ENCODE data around the gene PALLD. TPM values are rescaled to one million over a fixed set of nuclear protein-coding genes. Genes with fewer than 3 reads are reported as not detected.

Gene PALLD
- total RNA-seq, 2 experiments from 2014 or later = 1.2 to 1.3 TPM

- Mint-ChIP-seq H3K9me3 (ENCODE audit: insufficient read depth) (no peaks in the 10 kb centered on the region), H3K4me3 (no peak overlapping the region), H3K27ac (no peak overlapping the region), H3K4me1 (ENCODE audit: low read depth) (no peaks in the 10 kb centered on the region), H3K27me3 (ENCODE audit: low read depth) (peaks cover 2% of the 10 kb centered on the region), H3K36me3 (ENCODE audit: low read depth) (no peaks in the 10 kb centered on the region)
- ATAC-seq = no peak
- ChIA-PET POLR2A (no interaction called here), CTCF (no interaction called here)
- no peak for DNase-seq
Measured at GRCh38 chr4:168787801-168788595, 291.1 kb downstream of the PALLD start.

DNA sequence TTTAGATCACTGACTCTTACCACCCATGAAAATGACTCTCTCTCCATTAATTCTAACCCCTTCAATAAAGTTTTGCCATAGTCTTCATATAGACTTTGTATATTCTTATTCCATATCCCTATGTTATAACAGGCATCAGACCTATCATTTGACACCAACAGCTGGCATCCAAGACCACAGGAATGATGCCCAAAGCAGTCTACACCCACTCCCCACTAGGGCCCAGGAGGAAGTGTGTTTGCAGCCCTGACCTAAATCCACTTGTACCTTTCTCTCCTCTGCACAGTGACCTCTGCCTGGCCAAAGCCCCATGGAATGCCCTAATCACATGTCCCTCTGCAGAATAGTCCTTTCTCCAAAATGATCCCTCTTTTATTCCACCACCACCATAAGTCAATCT lies 294.0 kb downstream of the PALLD start:
- Mint-ChIP-seq H3K9me3 (ENCODE audit: insufficient read depth) (no peaks in the 10 kb centered on the region), H3K27ac (no peak overlapping the region), H3K4me1 (ENCODE audit: low read depth) (no peaks in the 10 kb centered on the region), H3K36me3 (ENCODE audit: low read depth) (no peaks in the 10 kb centered on the region), H3K4me3 (no peak overlapping the region), H3K27me3 (ENCODE audit: low read depth) (peaks cover 2% of the 10 kb centered on the region)
- ChIA-PET POLR2A (no interaction called here), CTCF (no interaction called here)
- no peak for ATAC-seq
- DNase-seq = no peak

DNA sequence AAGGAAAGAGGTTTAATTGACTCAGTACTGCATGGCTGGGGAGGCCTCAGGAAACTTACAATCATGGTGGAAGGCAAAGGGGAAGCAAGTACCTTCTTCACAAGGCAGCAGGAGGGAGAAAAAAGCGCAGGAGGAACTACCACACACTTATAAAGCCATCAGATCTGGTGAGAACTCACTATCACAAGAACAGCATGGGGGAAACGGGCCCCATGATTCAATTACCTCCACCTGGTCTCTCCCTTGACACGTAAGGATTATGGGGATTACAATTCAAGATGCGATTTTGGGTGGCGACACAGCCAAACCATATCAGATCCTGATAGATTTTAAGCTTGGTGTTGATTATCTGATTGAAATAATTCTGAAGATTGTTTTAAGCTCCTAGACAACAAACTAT lies 294.5 kb downstream of the PALLD start:
- DNase-seq = no peak
- H3K9me3 Mint-ChIP-seq (ENCODE audit: insufficient read depth) = no peaks in the 10 kb centered on the region
- ChIA-PET POLR2A (no interaction called here), CTCF (no interaction called here)
- H3K27me3 Mint-ChIP-seq (ENCODE audit: low read depth) = peaks cover 2% of the 10 kb centered on the region
- H3K4me1 Mint-ChIP-seq (ENCODE audit: low read depth) = no peaks in the 10 kb centered on the region
- no peaks in the 10 kb centered on the region for H3K36me3 Mint-ChIP-seq (ENCODE audit: low read depth)
- no peak for ATAC-seq
- H3K27ac Mint-ChIP-seq = no peak overlapping the region
- no peak overlapping the region for H3K4me3 Mint-ChIP-seq

- ChIA-PET CTCF (no interaction called here), POLR2A (no interaction called here)
- H3K27ac Mint-ChIP-seq = no peak overlapping the region
- H3K4me3 Mint-ChIP-seq = no peak overlapping the region
- no peak for DNase-seq
- peaks cover 5% of the 10 kb centered on the region for H3K27me3 Mint-ChIP-seq (ENCODE audit: low read depth)
- no peaks in the 10 kb centered on the region for H3K4me1 Mint-ChIP-seq (ENCODE audit: low read depth)
- H3K36me3 Mint-ChIP-seq (ENCODE audit: low read depth) = no peaks in the 10 kb centered on the region
- ATAC-seq = no peak
- H3K9me3 Mint-ChIP-seq (ENCODE audit: insufficient read depth) = no peaks in the 10 kb centered on the region
Measured at GRCh38 chr4:168793542-168793941, 296.7 kb downstream of the PALLD start.

GRCh38 chr4:168794092-168794707 lies 297.3 kb downstream of the PALLD start:
- H3K27me3 Mint-ChIP-seq (ENCODE audit: low read depth) = peaks cover 5% of the 10 kb centered on the region
- no peak for DNase-seq
- POLR2A ChIA-PET = no interaction called here
- H3K4me1 Mint-ChIP-seq (ENCODE audit: low read depth) = no peaks in the 10 kb centered on the region
- H3K36me3 Mint-ChIP-seq (ENCODE audit: low read depth) = no peaks in the 10 kb centered on the region
- no peak overlapping the region for H3K27ac Mint-ChIP-seq
- CTCF ChIA-PET = no interaction called here
- H3K4me3 Mint-ChIP-seq = no peak overlapping the region
- no peak for ATAC-seq
- H3K9me3 Mint-ChIP-seq (ENCODE audit: insufficient read depth) = no peaks in the 10 kb centered on the region

GRCh38 chr4:168794881-168795280 lies 298.0 kb downstream of the PALLD start:
- H3K27ac Mint-ChIP-seq = no peak overlapping the region

DNA sequence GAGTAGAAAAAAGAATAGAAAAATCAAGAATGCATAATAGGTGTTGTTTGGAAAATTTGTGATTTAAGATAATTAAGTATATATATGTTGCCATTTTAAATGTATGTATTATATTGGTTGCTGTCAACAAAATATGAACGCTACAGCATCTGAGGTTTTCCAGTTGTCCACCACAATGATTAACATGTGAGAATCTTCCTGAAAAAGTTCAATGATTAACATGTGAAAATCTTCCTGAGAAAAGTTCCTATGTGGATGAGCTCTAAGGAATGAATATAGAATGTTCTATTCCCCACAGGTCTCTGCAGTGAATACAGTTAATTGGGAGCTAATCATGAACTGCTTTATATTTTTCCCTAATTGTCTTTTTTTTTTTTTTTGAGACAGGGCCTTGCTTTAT lies 298.5 kb downstream of the PALLD start:
- POLR2A ChIA-PET = no interaction called here
- no peak for ATAC-seq

More at GRCh38 chr4:168794881-168795280, 298.0 kb downstream of the PALLD start:
- Mint-ChIP-seq H3K4me1 (ENCODE audit: low read depth) (no peaks in the 10 kb centered on the region), H3K27me3 (ENCODE audit: low read depth) (peaks cover 5% of the 10 kb centered on the region), H3K4me3 (no peak overlapping the region), H3K9me3 (ENCODE audit: insufficient read depth) (no peaks in the 10 kb centered on the region), H3K36me3 (ENCODE audit: low read depth) (no peaks in the 10 kb centered on the region)
- CTCF ChIA-PET = interaction anchor here (1.1 kb wide), 1 partner anchor 96 kb away, joined by 3 read pairs; no protein-coding TSS in a partner anchor
- ATAC-seq = no peak
- POLR2A ChIA-PET = no interaction called here
- no peak for DNase-seq

GRCh38 chr4:168796362-168797106 lies 299.7 kb downstream of the PALLD start:
- no peaks in the 10 kb centered on the region for H3K4me1 Mint-ChIP-seq (ENCODE audit: low read depth)
- H3K9me3 Mint-ChIP-seq (ENCODE audit: insufficient read depth) = no peaks in the 10 kb centered on the region
- peaks cover 5% of the 10 kb centered on the region for H3K27me3 Mint-ChIP-seq (ENCODE audit: low read depth)
- no peaks in the 10 kb centered on the region for H3K36me3 Mint-ChIP-seq (ENCODE audit: low read depth)
- ATAC-seq (no peak), DNase-seq (no peak)
- no peak overlapping the region for H3K27ac Mint-ChIP-seq
- H3K4me3 Mint-ChIP-seq = no peak overlapping the region
- CTCF ChIA-PET = no interaction called here
- POLR2A ChIA-PET = no interaction called here

More for the DNA sequence above, 298.5 kb downstream of the PALLD start:
- H3K27me3 Mint-ChIP-seq (ENCODE audit: low read depth) = peaks cover 5% of the 10 kb centered on the region
- H3K36me3 Mint-ChIP-seq (ENCODE audit: low read depth) = no peaks in the 10 kb centered on the region
- CTCF ChIA-PET = interaction anchor here (1.1 kb wide), 1 partner anchor 95 kb away, joined by 3 read pairs; no protein-coding TSS in a partner anchor
- no peak overlapping the region for H3K4me3 Mint-ChIP-seq
- no peak overlapping the region for H3K27ac Mint-ChIP-seq
- DNase-seq = no peak
- H3K9me3 Mint-ChIP-seq (ENCODE audit: insufficient read depth) = no peaks in the 10 kb centered on the region
- no peaks in the 10 kb centered on the region for H3K4me1 Mint-ChIP-seq (ENCODE audit: low read depth)

DNA sequence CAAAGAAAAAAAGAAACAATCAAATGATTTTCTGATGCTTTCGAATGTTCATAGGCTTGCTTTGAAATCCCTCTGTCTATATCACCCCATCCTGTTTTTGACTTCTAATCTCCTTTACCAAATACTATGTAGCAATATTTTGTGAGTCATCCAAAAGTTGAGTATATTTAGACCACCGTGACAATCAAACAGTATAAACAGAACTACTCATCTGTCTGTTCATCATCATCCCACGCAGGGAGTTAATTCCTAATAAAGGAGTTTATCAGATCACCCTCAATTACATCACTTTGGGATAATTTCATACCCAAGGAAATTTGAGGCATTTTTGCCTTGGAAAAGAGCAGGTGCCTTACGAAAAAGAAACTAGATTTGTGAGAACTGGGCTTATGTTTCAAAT lies 300.3 kb downstream of the PALLD start:
- DNase-seq (no peak), ATAC-seq (no peak)
- Mint-ChIP-seq H3K27ac (no peak overlapping the region), H3K4me3 (no peak overlapping the region), H3K9me3 (ENCODE audit: insufficient read depth) (no peaks in the 10 kb centered on the region), H3K27me3 (ENCODE audit: low read depth) (peaks cover 5% of the 10 kb centered on the region), H3K4me1 (ENCODE audit: low read depth) (no peaks in the 10 kb centered on the region), H3K36me3 (ENCODE audit: low read depth) (no peaks in the 10 kb centered on the region)
- CTCF ChIA-PET = no interaction called here
- POLR2A ChIA-PET = no interaction called here

DNA sequence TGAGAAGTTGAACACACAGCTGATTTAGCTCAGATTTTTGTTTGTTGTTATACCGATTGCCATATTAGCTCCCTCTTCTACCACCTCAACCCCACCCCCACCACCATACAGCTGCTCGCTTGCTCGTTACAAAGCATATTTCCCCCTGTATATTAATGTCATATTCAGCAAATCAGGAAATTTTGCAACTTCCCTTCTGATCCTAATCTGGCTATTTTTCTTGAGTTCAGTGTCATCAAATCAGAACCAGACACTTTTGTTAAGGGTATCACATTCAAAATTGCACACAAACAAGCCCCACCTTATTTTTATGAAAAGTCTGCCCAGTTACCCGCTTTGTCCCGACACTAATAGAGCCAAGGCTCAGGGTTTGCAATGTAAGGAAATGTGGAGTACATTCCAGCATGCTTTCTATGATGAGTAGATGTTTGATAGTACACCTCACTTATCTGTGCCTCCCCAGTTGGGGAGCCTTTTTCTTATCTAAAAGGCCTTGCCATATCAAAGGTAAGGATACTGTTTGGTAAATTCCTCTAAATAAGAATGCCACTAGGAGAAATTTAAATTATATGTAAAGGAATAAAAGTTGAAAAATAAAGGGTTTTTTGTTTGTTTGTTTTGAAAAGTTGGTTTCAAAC lies 301.0 kb downstream of the PALLD start:
- no peaks in the 10 kb centered on the region for H3K36me3 Mint-ChIP-seq (ENCODE audit: low read depth)
- no peaks in the 10 kb centered on the region for H3K4me1 Mint-ChIP-seq (ENCODE audit: low read depth)
- peaks cover 5% of the 10 kb centered on the region for H3K27me3 Mint-ChIP-seq (ENCODE audit: low read depth)
- H3K9me3 Mint-ChIP-seq (ENCODE audit: insufficient read depth) = no peaks in the 10 kb centered on the region
- ChIA-PET CTCF (no interaction called here), POLR2A (no interaction called here)
- no peak overlapping the region for H3K4me3 Mint-ChIP-seq
- H3K27ac Mint-ChIP-seq = no peak overlapping the region
- ATAC-seq (no peak), DNase-seq (no peak)

- no peaks in the 10 kb centered on the region for H3K9me3 Mint-ChIP-seq (ENCODE audit: insufficient read depth)
- peaks cover 5% of the 10 kb centered on the region for H3K27me3 Mint-ChIP-seq (ENCODE audit: low read depth)
- no peaks in the 10 kb centered on the region for H3K4me1 Mint-ChIP-seq (ENCODE audit: low read depth)
- H3K4me3 Mint-ChIP-seq = no peak overlapping the region
- DNase-seq = no peak
- ChIA-PET POLR2A (no interaction called here), CTCF (no interaction called here)
- no peak overlapping the region for H3K27ac Mint-ChIP-seq
- no peak for ATAC-seq
- no peaks in the 10 kb centered on the region for H3K36me3 Mint-ChIP-seq (ENCODE audit: low read depth)
Measured at GRCh38 chr4:168800926-168801325, 304.1 kb downstream of the PALLD start.

DNA sequence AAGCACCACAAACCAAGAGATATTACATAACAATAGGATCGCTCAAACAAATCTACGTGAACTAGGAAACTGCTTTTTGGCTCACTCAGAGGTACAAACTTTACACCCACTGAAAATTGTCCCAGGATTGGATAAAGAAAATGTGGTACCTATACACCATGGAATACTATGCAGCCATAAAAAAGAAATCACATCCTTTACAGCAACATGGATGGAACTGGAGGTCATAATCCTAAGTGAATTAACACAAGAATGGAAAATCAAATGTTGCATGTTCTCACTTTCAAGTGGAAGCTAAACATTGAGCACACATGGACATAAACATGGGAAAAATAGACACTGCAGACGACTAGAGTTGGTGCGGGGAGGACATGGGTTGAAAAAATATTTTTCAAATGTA lies 305.4 kb downstream of the PALLD start:
- CTCF ChIA-PET = no interaction called here
- no peaks in the 10 kb centered on the region for H3K9me3 Mint-ChIP-seq (ENCODE audit: insufficient read depth)
- no peaks in the 10 kb centered on the region for H3K4me1 Mint-ChIP-seq (ENCODE audit: low read depth)
- peaks cover 5% of the 10 kb centered on the region for H3K27me3 Mint-ChIP-seq (ENCODE audit: low read depth)
- no peaks in the 10 kb centered on the region for H3K36me3 Mint-ChIP-seq (ENCODE audit: low read depth)
- H3K4me3 Mint-ChIP-seq = no peak overlapping the region
- H3K27ac Mint-ChIP-seq = no peak overlapping the region
- POLR2A ChIA-PET = no interaction called here
- DNase-seq (no peak), ATAC-seq (no peak)
